Thoracic aorta (tissue), 2 donors: ENCODE measurements around the gene ADGRF3. TPM values are rescaled to one million over a fixed set of nuclear protein-coding genes. Genes with fewer than 3 reads are reported as not detected.
A peak's percentile ranks its signal among the peaks of the same experiment; 100 is the strongest.

Experiments
- ATAC-seq: fragments of 150-250 bp; one replicate; pipeline ENCODE4 v1.8.0; 2017; ENCODE audit warnings: low read depth; ENCODE audit not compliant: insufficient number of reproducible peaks, low FRiP score
- DNase-seq: peaks from one replicate; pipeline ENCODE4 v3.0.0-alpha.2; 2020; ENCODE audit warnings: low spot score
- H3K27ac ChIP-seq, 2 donors: fragments of 200-600 bp; sonication (generic); 1 replicate in 1 of 2; 2 replicates in 1 of 2; pipeline ENCODE4 v1.5.1; 2016; ENCODE audit warnings: mild to moderate bottlenecking in 2 of 2, moderate library complexity in 2 of 2
- H3K27me3 ChIP-seq: fragments of 200-600 bp; sonication (generic); replicated peaks from 2 replicates; pipeline ENCODE4 v1.6.0; 2016; ENCODE audit warnings: mild to moderate bottlenecking; ENCODE audit not compliant: insufficient read depth
- H3K36me3 ChIP-seq: fragments of 200-600 bp; sonication (generic); one replicate; pipeline ENCODE4 v1.5.1; 2016
- H3K4me1 ChIP-seq, 2 donors: fragments of 200-600 bp; sonication (generic); 1 replicate in 1 of 2; 2 replicates in 1 of 2; pipeline versions ENCODE4 v1.5.1 to v1.6.0; 2016; ENCODE audit warnings: low read depth in 2 of 2, mild to moderate bottlenecking in 1 of 2; ENCODE audit not compliant: control insufficient read depth in 1 of 2
- H3K4me3 ChIP-seq: fragments of 200-600 bp; sonication (generic); 2 replicates; pipeline ENCODE4 v1.5.1; 2016; ENCODE audit warnings: mild to moderate bottlenecking
- H3K9me3 ChIP-seq: fragments of 200-600 bp; sonication (generic); 2 replicates; pipeline ENCODE4 v1.5.1; 2016
- CTCF ChIP-seq: fragments of 200-600 bp; sonication (generic); IDR thresholded peaks from one replicate; pipeline ENCODE4 v1.5.1; 2019; ENCODE audit warnings: antibody characterized with exemption
- total RNA-seq, 2 donors: library from RNA; depleted of rRNA; stranded (reverse); fragments of >200 nt; gene quantifications; one replicate each; pipeline versions ENCODE4 v1.1.0 to v1.2.3, GENCODE V29; 2016

The ADGRF3 gene
- total RNA-seq, 2 donors from 2014 or later: 0.68 TPM; not detected in 1

- no peak for ATAC-seq
- no peak for TF ChIP-seq CTCF
- peaks cover 8 to 9% of the 10 kb centered on the region in 2 donors for H3K4me1 ChIP-seq
Observed at GRCh38 chr2:26351375-26352090, 4.9 kb upstream of the ADGRF3 start.

GRCh38 chr2:26349690-26350089, 3.1 kb upstream of the ADGRF3 start:
- H3K4me1 ChIP-seq: peaks cover 11 to 14% of the 10 kb centered on the region in 2 donors
- no peak overlapping the region for H3K4me3 ChIP-seq
- H3K9me3 ChIP-seq: no peaks in the 10 kb centered on the region
- no peaks in the 10 kb centered on the region for H3K36me3 ChIP-seq
- TF ChIP-seq CTCF: no peak
- no peak overlapping the region for H3K27ac ChIP-seq
- H3K27me3 ChIP-seq: no peaks in the 10 kb centered on the region
- DNase-seq (no peak), ATAC-seq (no peak)

More at GRCh38 chr2:26351375-26352090, 4.9 kb upstream of the ADGRF3 start:
- no peaks in the 10 kb centered on the region for H3K9me3 ChIP-seq
- no peak for DNase-seq
- H3K27me3 ChIP-seq: no peaks in the 10 kb centered on the region
- no peak overlapping the region for H3K4me3 ChIP-seq
- no peak overlapping the region for H3K27ac ChIP-seq
- H3K36me3 ChIP-seq: no peaks in the 10 kb centered on the region

DNA sequence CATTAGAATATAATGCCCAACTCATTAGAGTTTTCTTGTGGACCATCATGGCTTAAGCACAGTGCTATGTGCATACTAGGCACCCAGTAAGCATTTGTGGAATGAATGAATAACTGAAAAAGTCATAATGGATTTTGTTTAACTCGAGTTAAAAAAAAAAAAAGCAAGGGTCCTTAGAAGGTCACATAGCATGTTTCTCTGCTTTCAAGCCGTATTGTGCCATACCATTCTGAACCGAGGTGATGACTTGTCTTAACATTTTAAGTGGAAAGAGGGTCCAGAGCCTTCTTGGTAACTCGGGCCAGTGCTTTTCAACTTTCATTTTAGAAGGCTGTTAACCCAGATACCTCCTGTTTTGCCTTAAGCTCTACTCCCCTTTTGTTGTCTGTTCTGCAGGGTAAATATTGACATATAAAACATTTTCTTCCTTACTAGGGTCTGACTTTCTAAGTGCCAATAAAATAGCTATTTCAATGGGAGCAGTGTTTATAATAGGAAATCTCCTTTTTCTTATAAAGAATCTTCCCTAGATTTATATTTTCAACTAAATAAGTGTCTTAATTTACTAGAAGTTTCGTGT, 787 bp upstream of the ADGRF3 start:
- H3K9me3 ChIP-seq: no peaks in the 10 kb centered on the region
- H3K27me3 ChIP-seq: no peaks in the 10 kb centered on the region
- H3K4me1 ChIP-seq: peaks cover 15 to 20% of the 10 kb centered on the region in 2 donors
- TF ChIP-seq CTCF: no peak
- peak overlapping the region; percentile 80 for H3K4me3 ChIP-seq
- DNase-seq (no peak), ATAC-seq (no peak)
- peak overlapping the region in 1 of 2 donors; percentile 80 for H3K27ac ChIP-seq
- no peaks in the 10 kb centered on the region for H3K36me3 ChIP-seq

GRCh38 chr2:26345545-26346453, 790 bp downstream of the ADGRF3 start, which contains the start of gene SELENOI:
TSS of gene SELENOI (plus strand) at chr2:26346143. CDS start at chr2:26346233, 90 bp downstream.
- Histone ChIP-seq H3K36me3 (no peaks in the 10 kb centered on the region), H3K4me1 (peaks cover 15 to 20% of the 10 kb centered on the region in 2 donors), H3K27me3 (no peaks in the 10 kb centered on the region), H3K27ac (peak within 1 kb of the TSS; percentile 80 to 88), H3K4me3 (peak within 1 kb of the TSS; percentile 80), H3K9me3 (no peaks in the 10 kb centered on the region)
- TF ChIP-seq CTCF: no peak
- peak; percentile 92 for DNase-seq
- ATAC-seq: peak; percentile 100

DNA sequence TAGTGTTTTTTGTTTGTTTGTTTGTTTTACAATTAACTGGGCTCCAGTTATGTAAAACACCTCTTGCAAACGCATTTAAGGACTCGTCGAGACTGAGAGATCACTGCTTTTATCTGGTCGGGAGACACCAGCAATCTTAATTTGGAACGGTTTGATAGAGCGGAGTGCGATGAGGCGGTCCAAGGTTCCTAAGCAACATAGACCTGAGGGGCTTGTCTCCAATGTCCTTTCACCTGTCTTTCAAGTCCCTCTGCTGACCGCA, 1.4 kb downstream of the ADGRF3 start:
- peak overlapping the region; percentile 80 for H3K4me3 ChIP-seq
- H3K27ac ChIP-seq: peak overlapping the region; percentile 75 to 88
- DNase-seq (no peak), ATAC-seq (no peak)
- no peaks in the 10 kb centered on the region for H3K27me3 ChIP-seq
- H3K36me3 ChIP-seq: no peaks in the 10 kb centered on the region
- H3K9me3 ChIP-seq: no peaks in the 10 kb centered on the region
- no peak for TF ChIP-seq CTCF
- peaks cover 15 to 20% of the 10 kb centered on the region in 2 donors for H3K4me1 ChIP-seq
